ENCODE results near the gene GNB1L.

DNA sequence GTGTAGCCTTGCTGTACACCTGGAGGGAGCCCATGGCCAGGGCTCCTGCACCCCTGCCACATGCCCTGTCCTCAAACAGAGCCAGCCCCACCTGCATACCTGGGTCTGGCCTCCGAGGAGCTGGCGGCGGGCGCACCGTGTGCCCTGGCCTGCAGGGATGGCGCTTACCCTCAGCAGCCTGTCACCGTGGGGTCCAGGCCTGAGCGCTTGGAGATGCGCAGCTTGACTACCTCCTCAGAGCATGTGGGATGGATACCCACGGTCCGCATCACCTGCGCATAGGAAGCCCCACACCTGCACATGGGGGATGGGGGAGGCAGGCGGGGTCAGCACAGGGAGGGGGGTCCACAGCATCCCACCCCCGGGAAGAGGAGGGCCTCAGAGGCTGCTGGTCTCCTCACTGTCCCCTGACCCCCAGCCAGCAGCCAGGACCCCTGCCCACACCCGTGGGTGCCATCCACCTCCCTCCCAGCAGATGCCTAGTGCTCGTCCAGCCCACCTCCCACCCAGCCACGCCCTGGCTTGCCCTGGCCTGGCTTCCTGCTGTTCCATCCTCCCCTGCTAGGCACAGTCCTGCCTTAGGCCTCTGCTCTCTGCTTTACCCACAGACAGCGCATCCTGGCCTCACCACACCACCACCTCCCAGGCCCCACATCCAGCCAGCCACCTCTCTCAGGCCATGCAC, 22.4 kb upstream of the GNB1L start:
- TF ChIP-seq, protein P1, sequence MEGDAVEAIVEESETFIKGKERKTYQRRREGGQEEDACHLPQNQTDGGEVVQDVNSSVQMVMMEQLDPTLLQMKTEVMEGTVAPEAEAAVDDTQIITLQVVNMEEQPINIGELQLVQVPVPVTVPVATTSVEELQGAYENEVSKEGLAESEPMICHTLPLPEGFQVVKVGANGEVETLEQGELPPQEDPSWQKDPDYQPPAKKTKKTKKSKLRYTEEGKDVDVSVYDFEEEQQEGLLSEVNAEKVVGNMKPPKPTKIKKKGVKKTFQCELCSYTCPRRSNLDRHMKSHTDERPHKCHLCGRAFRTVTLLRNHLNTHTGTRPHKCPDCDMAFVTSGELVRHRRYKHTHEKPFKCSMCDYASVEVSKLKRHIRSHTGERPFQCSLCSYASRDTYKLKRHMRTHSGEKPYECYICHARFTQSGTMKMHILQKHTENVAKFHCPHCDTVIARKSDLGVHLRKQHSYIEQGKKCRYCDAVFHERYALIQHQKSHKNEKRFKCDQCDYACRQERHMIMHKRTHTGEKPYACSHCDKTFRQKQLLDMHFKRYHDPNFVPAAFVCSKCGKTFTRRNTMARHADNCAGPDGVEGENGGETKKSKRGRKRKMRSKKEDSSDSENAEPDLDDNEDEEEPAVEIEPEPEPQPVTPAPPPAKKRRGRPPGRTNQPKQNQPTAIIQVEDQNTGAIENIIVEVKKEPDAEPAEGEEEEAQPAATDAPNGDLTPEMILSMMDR (IDR thresholded peaks at IDR 0.05; ENCODE audit: poor library complexity, severe bottlenecking): no peak
- TF ChIP-seq POLR2AphosphoS5 (IDR thresholded peaks at IDR 0.05) (no peak), EZH2 (IDR thresholded peaks at IDR 0.05; ENCODE audit: borderline replicate concordance, insufficient read depth, low read length, poor library complexity, severe bottlenecking) (no peak)
- TF ChIP-seq, protein P2, sequence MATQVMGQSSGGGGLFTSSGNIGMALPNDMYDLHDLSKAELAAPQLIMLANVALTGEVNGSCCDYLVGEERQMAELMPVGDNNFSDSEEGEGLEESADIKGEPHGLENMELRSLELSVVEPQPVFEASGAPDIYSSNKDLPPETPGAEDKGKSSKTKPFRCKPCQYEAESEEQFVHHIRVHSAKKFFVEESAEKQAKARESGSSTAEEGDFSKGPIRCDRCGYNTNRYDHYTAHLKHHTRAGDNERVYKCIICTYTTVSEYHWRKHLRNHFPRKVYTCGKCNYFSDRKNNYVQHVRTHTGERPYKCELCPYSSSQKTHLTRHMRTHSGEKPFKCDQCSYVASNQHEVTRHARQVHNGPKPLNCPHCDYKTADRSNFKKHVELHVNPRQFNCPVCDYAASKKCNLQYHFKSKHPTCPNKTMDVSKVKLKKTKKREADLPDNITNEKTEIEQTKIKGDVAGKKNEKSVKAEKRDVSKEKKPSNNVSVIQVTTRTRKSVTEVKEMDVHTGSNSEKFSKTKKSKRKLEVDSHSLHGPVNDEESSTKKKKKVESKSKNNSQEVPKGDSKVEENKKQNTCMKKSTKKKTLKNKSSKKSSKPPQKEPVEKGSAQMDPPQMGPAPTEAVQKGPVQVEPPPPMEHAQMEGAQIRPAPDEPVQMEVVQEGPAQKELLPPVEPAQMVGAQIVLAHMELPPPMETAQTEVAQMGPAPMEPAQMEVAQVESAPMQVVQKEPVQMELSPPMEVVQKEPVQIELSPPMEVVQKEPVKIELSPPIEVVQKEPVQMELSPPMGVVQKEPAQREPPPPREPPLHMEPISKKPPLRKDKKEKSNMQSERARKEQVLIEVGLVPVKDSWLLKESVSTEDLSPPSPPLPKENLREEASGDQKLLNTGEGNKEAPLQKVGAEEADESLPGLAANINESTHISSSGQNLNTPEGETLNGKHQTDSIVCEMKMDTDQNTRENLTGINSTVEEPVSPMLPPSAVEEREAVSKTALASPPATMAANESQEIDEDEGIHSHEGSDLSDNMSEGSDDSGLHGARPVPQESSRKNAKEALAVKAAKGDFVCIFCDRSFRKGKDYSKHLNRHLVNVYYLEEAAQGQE (IDR thresholded peaks at IDR 0.05; ENCODE audit: borderline replicate concordance): no peak
